SK-N-SH (cell line): Measurements from ENCODE around the gene FAM114A1. TPM values are rescaled to one million over a fixed set of nuclear protein-coding genes. Genes with fewer than 3 reads are reported as not detected.

Source experiments
- CTCF ChIA-PET: fragments of 300-600, 350-600 bp; formaldehyde crosslinking; extraction: SDS; loops from one replicate; lab custom pipeline; 2021; lab: Yijun Ruan, JAX
- POLR2A ChIA-PET: fragments of 350-600 bp; sonication (Branson Sonifier 250); formaldehyde crosslinking; extraction: SDS; loops from one replicate; lab custom pipeline; 2020; ENCODE audit warnings: antibody characterized with exemption, inconsistent platforms; lab: Yijun Ruan, JAX
- DNase-seq: peaks from one replicate; pipeline ENCODE4 v3.0.0; 2012
- H2AFZ ChIP-seq: fragments of 200-600 bp; sonication (generic); 2 replicates; pipeline ENCODE4 v1.8.1; 2016; ENCODE audit warnings: antibody characterized with exemption, mild to moderate bottlenecking, low read depth
- H3F3A ChIP-seq: fragments of 200-600 bp; sonication (generic); replicated peaks from 2 replicates; pipeline ENCODE3; 2016; ENCODE audit warnings: antibody characterized with exemption, mild to moderate bottlenecking; ENCODE audit not compliant: insufficient read depth
- H3K27ac ChIP-seq, 2 experiments: fragments of 200-500 bp in 1 of 2; fragments of 200-600 bp in 1 of 2; sonication (Bioruptor generic) in 1 of 2; sonication (generic), shearing (Covaris generic) in 1 of 2; 2 replicates each; pipeline versions ENCODE4 v1.5.1 to v1.6.1; 2014 to 2016; ENCODE audit warnings: low read depth in 2 of 2, inconsistent platforms in 1 of 2, low read length in 1 of 2, mild to moderate bottlenecking in 1 of 2, mixed read lengths in 1 of 2
- H3K27me3 ChIP-seq: fragments of 200-600 bp; sonication (generic), shearing (Covaris generic); 2 replicates; pipeline ENCODE4 v1.6.1; 2016; ENCODE audit warnings: mixed run types; ENCODE audit not compliant: insufficient read depth
- H3K36me3 ChIP-seq, 2 experiments: fragments of 200-500 bp in 1 of 2; fragments of 200-600 bp in 1 of 2; sonication (Bioruptor generic) in 1 of 2; sonication (generic) in 1 of 2; replicated peaks in 1 of 2; 2 replicates each; pipeline versions ENCODE3 to v1.5.1; 2014 to 2016; ENCODE audit warnings: low read length in 1 of 2, mild to moderate bottlenecking in 1 of 2; ENCODE audit not compliant: insufficient read depth in 2 of 2, control insufficient read depth in 1 of 2
- H3K4me1 ChIP-seq, 2 experiments: fragments of 200-500 bp in 1 of 2; fragments of 200-600 bp in 1 of 2; sonication (Bioruptor generic) in 1 of 2; sonication (generic), shearing (Covaris generic) in 1 of 2; 2 replicates each; pipeline versions ENCODE4 v1.5.1 to v1.6.1; 2014 to 2016; ENCODE audit warnings: low read depth in 1 of 2, low read length in 1 of 2, mixed run types in 1 of 2; ENCODE audit not compliant: insufficient read depth in 2 of 2, control insufficient read depth in 1 of 2
- H3K4me2 ChIP-seq: fragments of 200-600 bp; sonication (generic), shearing (Covaris generic); 2 replicates; pipeline ENCODE4 v1.6.1; 2017; ENCODE audit warnings: mixed run types
- H3K4me3 ChIP-seq, 2 experiments: fragments of 200-500 bp in 1 of 2; fragments of 200-600 bp in 1 of 2; sonication (Bioruptor generic) in 1 of 2; sonication (generic), shearing (Covaris generic) in 1 of 2; 2 replicates each; pipeline versions ENCODE4 v1.5.1 to v1.8.1; 2014 to 2016; ENCODE audit warnings: low read depth in 2 of 2, inconsistent platforms in 1 of 2, low read length in 1 of 2, mild to moderate bottlenecking in 1 of 2, mixed read lengths in 1 of 2, moderate library complexity in 1 of 2
- H3K79me2 ChIP-seq: fragments of 200-600 bp; sonication (generic); 2 replicates; pipeline ENCODE4 v1.8.1; 2017; ENCODE audit warnings: mild to moderate bottlenecking; ENCODE audit not compliant: insufficient read depth
- H3K9ac ChIP-seq: fragments of 200-600 bp; sonication (generic); 2 replicates; pipeline ENCODE4 v1.6.1; 2017; ENCODE audit warnings: mixed run types
- H3K9me2 ChIP-seq: fragments of 200-600 bp; sonication (generic); 2 replicates; pipeline ENCODE4 v1.6.1; 2017; ENCODE audit warnings: mixed run types
- H3K9me3 ChIP-seq: fragments of 200-600 bp; sonication (generic); 2 replicates; pipeline ENCODE4 v1.6.1; 2017; ENCODE audit warnings: mixed run types, mild to moderate bottlenecking, moderate library complexity
- H4K20me1 ChIP-seq: fragments of 200-600 bp; sonication (generic); 2 replicates; pipeline ENCODE4 v1.6.1; 2017; ENCODE audit warnings: mild to moderate bottlenecking, mixed run types; ENCODE audit not compliant: insufficient read depth
- CTCF ChIP-seq: fragments of 200-600 bp; sonication (generic); IDR thresholded peaks from 2 replicates; pipeline ENCODE4 v1.6.1; 2017; ENCODE audit warnings: antibody characterized with exemption, mild to moderate bottlenecking, moderate library complexity
- FOSL2 ChIP-seq: IDR thresholded peaks from 2 replicates; pipeline ENCODE4 v1.4.0; 2012; ENCODE audit warnings: low read depth, mild to moderate bottlenecking, moderate library complexity, borderline replicate concordance
- FOXM1 ChIP-seq: IDR thresholded peaks from 2 replicates; pipeline ENCODE4 v1.4.0; 2012; ENCODE audit warnings: low read depth, mild to moderate bottlenecking
- GABPA ChIP-seq: IDR thresholded peaks from 2 replicates; pipeline ENCODE4 v1.4.0; 2012; ENCODE audit warnings: low read depth, mild to moderate bottlenecking
- GATA2 ChIP-seq: sonication (generic); formaldehyde crosslinking; IDR thresholded peaks from 2 replicates; pipeline ENCODE4 v1.5.0; 2020; ENCODE audit warnings: mild to moderate bottlenecking, missing genetic modification reagents
- MXI1 ChIP-seq: IDR thresholded peaks from 2 replicates; pipeline ENCODE4 v1.6.1; 2012; ENCODE audit warnings: mild to moderate bottlenecking, low read depth, low read length, improper control_type of control experiment
- POLR2AphosphoS5 ChIP-seq: IDR thresholded peaks from 2 replicates; pipeline ENCODE4 v1.6.1; 2012; ENCODE audit warnings: low read depth, low read length
- SIN3A ChIP-seq: IDR thresholded peaks from 2 replicates; pipeline ENCODE4 v1.6.1; 2012; ENCODE audit warnings: low read depth, mild to moderate bottlenecking, low read length, moderate library complexity, borderline replicate concordance
- SMC3 ChIP-seq: IDR thresholded peaks from 2 replicates; pipeline ENCODE4 v1.6.1; 2012; ENCODE audit warnings: low read depth, low read length, improper control_type of control experiment
- TCF12 ChIP-seq: IDR thresholded peaks from 2 replicates; pipeline ENCODE4 v1.4.0; 2012
- TEAD4 ChIP-seq: IDR thresholded peaks from 2 replicates; pipeline ENCODE4 v1.4.0; 2012; ENCODE audit warnings: mild to moderate bottlenecking, borderline replicate concordance; ENCODE audit not compliant: insufficient read depth
- ZBTB33 ChIP-seq: IDR thresholded peaks from 2 replicates; pipeline ENCODE4 v1.4.0; 2012; ENCODE audit warnings: low read depth, borderline replicate concordance
- WGBS: methylation state at CpG from one replicate; pipeline ENCODE4 v1.1.6; 2017; ENCODE audit warnings: low lambda C conversion rate; 5-methylcytosine and 5-hydroxymethylcytosine counted together
- polyA plus RNA-seq, 3 experiments: library from polyadenylated mRNA; depleted of rRNA; stranded (reverse); fragments of >200 nt; gene quantifications; 2 replicates each; pipeline ENCODE4 v1.2.3, GENCODE V29; 2012

FAM114A1 gene
- polyA plus RNA-seq, 1 of the 3 experiments (the other 2 are of a cell fraction), result 54.2 TPM

- Histone ChIP-seq H3K4me1 (peaks cover 18 to 32% of the 10 kb centered on the region in 2 experiments; a peak in 3 of 4 replicates), H3K4me2 (no peak overlapping the region), H3K9ac (no peak overlapping the region), H3K9me3 (no peaks in the 10 kb centered on the region), H3K4me3 (no peak overlapping the region), H3K27me3 (no peaks in the 10 kb centered on the region), H3K27ac (no peak overlapping the region), H3F3A (no peaks in the 10 kb centered on the region), H2AFZ (no peak overlapping the region), H3K36me3 (no peaks in the 10 kb centered on the region), H3K79me2 (no peaks in the 10 kb centered on the region), H4K20me1 (no peaks in the 10 kb centered on the region), H3K9me2 (no peaks in the 10 kb centered on the region)
- WGBS, result 96% methylated on average over 5 of the region's 5 CpGs
- DNase-seq, result no peak
- no peak for TF ChIP-seq FOXM1
- no peak for TF ChIP-seq ZBTB33
- no peak for TF ChIP-seq CTCF
- TF ChIP-seq SIN3A, result no peak
- TF ChIP-seq GATA2, result no peak
- ChIA-PET CTCF (no interaction called here), POLR2A (no interaction called here)
Observed at GRCh38 chr4:38982361-38983095, 114.9 kb downstream of the FAM114A1 start.

GRCh38 chr4:38983291-38983690 lies 115.7 kb downstream of the FAM114A1 start:
- Histone ChIP-seq H3K79me2 (no peaks in the 10 kb centered on the region), H4K20me1 (no peaks in the 10 kb centered on the region), H3F3A (no peaks in the 10 kb centered on the region), H3K27me3 (no peaks in the 10 kb centered on the region), H3K9me3 (no peaks in the 10 kb centered on the region), H3K4me1 (peaks cover 18 to 32% of the 10 kb centered on the region in 2 experiments; a peak in 3 of 4 replicates), H3K4me3 (no peak overlapping the region), H2AFZ (no peak overlapping the region), H3K4me2 (no peak overlapping the region), H3K27ac (no peak overlapping the region), H3K36me3 (no peaks in the 10 kb centered on the region), H3K9ac (no peak overlapping the region), H3K9me2 (no peaks in the 10 kb centered on the region)
- POLR2A ChIA-PET, result no interaction called here
- 91% methylated on average over 6 of the region's 6 CpGs for WGBS
- no peak for TF ChIP-seq GATA2
- no peak for TF ChIP-seq POLR2AphosphoS5
- TF ChIP-seq TEAD4, result no peak
- no peak for TF ChIP-seq FOXM1
- no peak for TF ChIP-seq TCF12
- no peak for TF ChIP-seq SMC3
- TF ChIP-seq MXI1, result no peak
- no peak for TF ChIP-seq FOSL2
- no peak for TF ChIP-seq GABPA
- CTCF ChIA-PET, result no interaction called here
- DNase-seq, result no peak
